ENCODE results near the gene FGFR4. TPM values are rescaled to one million over a fixed set of nuclear protein-coding genes. Genes with fewer than 3 reads are reported as not detected.

The FGFR4 gene
- total RNA-seq: 10 to 100 TPM; 15.3 to 86.2 (median 22.2) TPM

- in situ Hi-C loops (cut with MboI; ENCODE audit: low pct_ligation_motif_present in 1 of 4, low pct_unique_long_range_greater_than_20kb in 1 of 4, low sequenced_read_pairs in 3 of 4) (no loop called here), intact Hi-C loops (cut with DNase I; ENCODE audit: low total_unique reads) (no loop called here)
- H3K36me3 ChIP-seq: no peaks in the 10 kb centered on the region
- H3K4me3 ChIP-seq: peak within 1 kb of the TSS; percentile 14 to 52 (median 42)
- peaks cover 9 to 42% (median 35%) of the 10 kb centered on the region in 4 donors for H3K4me1 ChIP-seq
- DNase-seq: peak; percentile 89
- WGBS, 2 donors (ENCODE audit: low coverage in 1 of 2): 1% methylated on average over 28 of the region's 68 CpGs; no CpG with 5 or more reads in 1 of the 2 donors
- H3K27ac ChIP-seq: peak within 1 kb of the TSS; percentile 77 to 87 (median 82)
- H3K27me3 ChIP-seq: no peaks in the 10 kb centered on the region
- TF ChIP-seq EP300 (IDR thresholded peaks at IDR 0.05; ENCODE audit: low read depth) (no peak), POLR2AphosphoS5 (IDR thresholded peaks at IDR 0.05) (peak; percentile 46 to 66 (median 62)), POLR2A (IDR thresholded peaks at IDR 0.05) (peak; percentile 74), CTCF (IDR thresholded peaks at IDR 0.05) (peak; percentile 73 to 98 (median 82))
- H3K9me3 ChIP-seq: no peaks in the 10 kb centered on the region
These were observed at the start of gene FGFR4 for GRCh38 chr5:177086654-177087397. Gene FGFR4, plus strand, starts transcription at chr5:177086915. Its CDS starts 2,688 bp downstream, at chr5:177089603.

GRCh38 chr5:177036921-177037320 is 49.8 kb upstream of the FGFR4 start:
- WGBS, 2 donors (ENCODE audit: low coverage in 1 of 2): 96 to 100% methylated on average over 3 to 5 of the region's 5 CpGs
- H3K9me3 ChIP-seq: no peaks in the 10 kb centered on the region
- H3K27me3 ChIP-seq: no peaks in the 10 kb centered on the region
- DNase-seq: no peak
- H3K4me3 ChIP-seq: no peak overlapping the region
- H3K27ac ChIP-seq: no peak overlapping the region
- H3K36me3 ChIP-seq: peaks cover 0 to 4% (median 0%) of the 10 kb centered on the region in 4 donors
- TF ChIP-seq POLR2A (IDR thresholded peaks at IDR 0.05): no peak
- TF ChIP-seq POLR2AphosphoS5 (IDR thresholded peaks at IDR 0.05): no peak
- TF ChIP-seq EP300 (IDR thresholded peaks at IDR 0.05; ENCODE audit: low read depth): no peak
- no peak for TF ChIP-seq CTCF (IDR thresholded peaks at IDR 0.05)
- no peaks in the 10 kb centered on the region for H3K4me1 ChIP-seq
- in situ Hi-C loops (cut with MboI; ENCODE audit: low pct_ligation_motif_present in 1 of 4, low pct_unique_long_range_greater_than_20kb in 1 of 4, low sequenced_read_pairs in 3 of 4): no loop called here
- intact Hi-C loops (cut with DNase I; ENCODE audit: low total_unique reads): no loop called here

GRCh38 chr5:177040814-177041420 is 45.8 kb upstream of the FGFR4 start:
- WGBS, 2 donors (ENCODE audit: low coverage in 1 of 2): 69 to 100% methylated on average over 1 to 3 of the region's 3 CpGs
- DNase-seq: no peak
- peaks cover 0 to 9% (median 3%) of the 10 kb centered on the region in 4 donors for H3K36me3 ChIP-seq

More at GRCh38 chr5:177040814-177041420, 45.8 kb upstream of the FGFR4 start:
- Histone ChIP-seq H3K27me3 (no peaks in the 10 kb centered on the region), H3K4me3 (no peak overlapping the region), H3K9me3 (no peaks in the 10 kb centered on the region), H3K27ac (peak overlapping the region in 1 of 4 donors; percentile 12), H3K4me1 (peaks cover 0 to 4% (median 0%) of the 10 kb centered on the region in 4 donors)
- intact Hi-C loops (cut with DNase I; ENCODE audit: low total_unique reads): no loop called here
- in situ Hi-C loops (cut with MboI; ENCODE audit: low pct_ligation_motif_present in 1 of 4, low pct_unique_long_range_greater_than_20kb in 1 of 4, low sequenced_read_pairs in 3 of 4): no loop called here
- no peak for TF ChIP-seq CTCF (IDR thresholded peaks at IDR 0.05)
- no peak for TF ChIP-seq POLR2AphosphoS5 (IDR thresholded peaks at IDR 0.05)
- no peak for TF ChIP-seq POLR2A (IDR thresholded peaks at IDR 0.05)
- no peak for TF ChIP-seq EP300 (IDR thresholded peaks at IDR 0.05; ENCODE audit: low read depth)

Measured in transverse colon (tissue), 4 donors.